ENCODE measurements around the gene STYK1.
"Not testable (repeated sequence)": the region's sequence is repeated elsewhere in the genome, so short reads cannot be mapped to it uniquely, and the experiment has no call there.

STYK1 gene

DNA sequence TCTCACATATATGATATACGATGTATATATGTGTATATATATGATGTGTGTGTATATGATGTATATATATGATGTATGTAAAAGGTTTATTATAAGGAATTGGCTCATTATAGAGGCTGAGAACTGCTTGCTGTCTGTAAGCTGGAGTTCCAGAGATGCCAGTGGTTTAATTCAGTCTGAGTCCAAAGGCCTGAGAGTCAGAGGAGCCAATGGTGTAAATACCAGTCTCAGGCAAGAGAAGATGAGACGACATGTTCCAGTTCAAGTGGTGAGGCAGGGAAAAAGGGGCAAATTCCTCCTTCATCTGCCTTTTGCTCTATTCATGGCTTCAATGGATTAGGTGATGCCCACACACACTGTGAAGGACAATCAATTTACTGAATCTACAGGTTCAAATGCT, 17.1 kb upstream of the STYK1 start:
- DNase-seq (ENCODE audit: low read depth in 2 of 2), result no peak

DNA sequence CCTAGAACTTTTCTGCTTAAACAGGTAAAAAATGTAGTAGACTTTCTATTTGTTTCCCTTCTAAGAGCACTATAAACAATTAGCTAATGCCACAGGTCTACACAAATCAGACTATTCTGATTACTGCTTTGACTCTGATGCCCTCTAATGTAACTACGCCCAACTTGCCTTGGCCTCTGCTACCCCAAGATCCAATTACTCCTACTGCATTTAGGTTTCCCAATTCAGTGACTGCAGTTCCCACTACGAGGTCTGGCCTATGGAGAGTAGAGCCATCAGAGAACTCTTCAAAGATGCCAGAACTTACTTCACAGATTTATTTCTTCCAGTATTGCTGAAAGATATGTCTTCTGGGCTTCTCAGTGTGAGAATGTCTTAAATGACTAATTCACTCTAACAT, 15.3 kb upstream of the STYK1 start:
- DNase-seq (ENCODE audit: low read depth in 2 of 2), result no peak

DNA sequence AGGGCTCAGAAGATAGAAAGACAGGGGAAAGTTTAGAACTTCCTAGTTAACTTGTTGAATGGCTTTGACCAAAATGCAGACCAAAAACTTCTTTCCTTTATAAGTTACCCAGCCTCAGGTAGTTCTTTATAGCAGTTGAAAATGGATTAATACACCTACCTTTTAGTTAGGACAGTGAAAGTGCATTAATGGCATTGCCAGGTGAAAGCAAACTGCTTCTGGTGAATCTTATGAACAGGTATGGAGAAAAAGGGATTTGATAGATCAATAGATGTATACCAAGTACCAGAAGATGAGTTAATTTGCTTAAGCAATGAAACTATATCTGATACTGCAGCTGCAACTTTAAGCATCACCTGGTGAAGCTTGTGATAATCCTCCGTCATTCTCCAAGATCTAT, 14.2 kb upstream of the STYK1 start:
- DNase-seq (ENCODE audit: low read depth in 2 of 2), result no peak

DNA sequence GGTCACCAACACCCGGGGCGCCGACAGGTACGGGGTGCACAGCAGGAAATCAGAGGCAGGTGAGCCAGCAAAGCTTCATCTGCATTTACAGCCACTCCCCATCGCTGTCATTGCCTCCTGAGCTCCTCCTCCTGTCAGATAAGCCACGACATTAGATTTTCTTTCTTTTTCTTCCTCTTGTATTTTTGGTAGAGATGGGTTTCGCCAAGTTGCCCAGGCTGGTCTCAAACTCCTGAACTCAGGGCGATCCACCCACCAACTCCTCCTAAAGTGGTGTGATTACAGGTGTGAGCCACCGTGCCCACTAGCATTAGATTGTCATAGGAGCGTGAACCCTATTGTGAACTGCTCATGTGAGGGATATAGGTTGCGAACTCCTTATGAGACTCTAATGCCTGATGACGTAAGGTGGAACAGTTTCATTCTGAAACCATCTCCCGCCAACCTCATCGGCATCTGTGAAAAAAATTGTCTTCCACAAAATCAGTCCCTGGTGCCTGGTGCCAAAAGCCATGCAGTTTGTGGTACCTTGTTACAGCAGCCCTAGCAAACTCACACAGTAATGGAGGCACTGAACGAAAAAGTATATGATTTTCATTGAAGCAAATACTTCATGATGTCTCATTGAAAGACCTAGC, 1.5 kb downstream of the STYK1 start:
- peak in 1 of 2 donors; percentile 9 for DNase-seq (ENCODE audit: low read depth in 2 of 2)

DNA sequence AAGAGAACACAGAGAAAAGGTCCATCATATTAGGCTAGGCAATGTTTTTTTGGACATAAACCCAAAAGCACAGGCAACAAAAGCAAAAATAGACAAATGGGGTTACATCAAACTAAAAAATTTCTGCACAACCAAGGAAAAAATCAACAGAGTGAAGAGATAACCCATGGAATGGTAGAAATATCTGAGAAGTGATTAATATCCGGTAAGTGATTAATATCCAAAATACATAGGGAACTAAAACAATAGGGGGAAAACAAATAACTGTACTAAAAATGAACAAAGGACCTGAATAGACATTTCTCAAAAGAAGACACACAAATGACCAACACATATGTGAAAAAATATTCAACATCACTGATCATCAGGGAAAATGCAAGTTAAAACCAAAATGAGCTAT, 4.3 kb downstream of the STYK1 start:
- DNase-seq (ENCODE audit: low read depth in 2 of 2), result no peak

DNA sequence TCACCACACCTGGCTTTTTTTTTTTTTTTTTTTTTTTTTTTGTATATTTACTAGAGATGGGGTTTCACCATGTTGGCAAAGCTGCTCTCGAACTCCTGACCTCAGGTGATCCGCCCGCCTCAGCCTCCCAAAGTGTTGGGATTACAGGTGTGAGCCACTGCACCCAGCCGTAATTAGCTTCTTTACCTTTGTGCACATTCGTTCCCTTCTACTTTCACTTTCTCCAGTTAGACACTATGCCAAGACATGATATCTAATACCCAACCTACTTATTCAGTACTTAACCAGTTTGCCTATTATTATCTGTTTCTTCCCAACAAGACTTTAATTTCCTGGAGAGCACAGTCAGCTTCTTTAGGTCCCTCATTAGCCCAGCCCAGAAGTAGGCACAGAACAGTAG, 5.3 kb downstream of the STYK1 start:
- no peak for DNase-seq (ENCODE audit: low read depth in 2 of 2)

DNA sequence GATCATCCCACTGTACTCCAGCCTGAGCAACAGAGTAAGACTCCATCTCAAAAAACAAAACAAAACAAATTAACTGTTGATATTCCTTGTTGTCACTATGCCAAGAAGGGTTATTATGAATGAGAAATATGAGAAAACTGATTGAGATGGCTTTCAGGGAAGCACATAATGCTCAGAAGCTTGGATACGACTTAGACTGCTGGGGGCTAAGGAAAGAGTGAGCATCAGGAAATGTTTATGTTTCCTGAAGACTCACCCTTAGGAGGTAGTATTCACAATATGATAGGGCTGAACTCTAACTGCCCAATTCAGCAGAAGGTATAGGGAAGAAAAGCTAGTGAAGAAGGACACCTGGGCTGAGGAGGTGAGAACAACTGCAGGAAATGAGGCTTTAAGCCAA, 6.3 kb downstream of the STYK1 start:
- DNase-seq (ENCODE audit: low read depth in 2 of 2), result no peak

DNA sequence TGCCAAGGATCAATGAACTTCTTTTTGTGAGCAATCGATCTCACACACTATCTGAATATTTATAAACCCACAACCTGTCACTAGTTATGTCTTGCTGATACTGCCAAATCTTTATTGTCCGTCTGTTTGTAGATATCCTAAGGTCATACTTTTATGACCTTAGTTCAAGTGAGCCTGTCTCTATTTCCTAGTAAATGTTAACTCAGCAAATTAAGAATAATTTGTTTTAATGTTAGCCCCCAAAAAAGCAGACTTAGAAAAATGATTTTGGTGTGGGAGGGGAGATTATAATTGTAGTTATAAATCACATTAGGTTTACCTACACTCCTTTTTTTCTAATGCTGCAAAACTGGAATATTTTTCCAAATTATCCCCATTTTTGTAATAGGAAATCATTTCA, 9.4 kb downstream of the STYK1 start:
- no peak for DNase-seq (ENCODE audit: low read depth in 2 of 2)

DNA sequence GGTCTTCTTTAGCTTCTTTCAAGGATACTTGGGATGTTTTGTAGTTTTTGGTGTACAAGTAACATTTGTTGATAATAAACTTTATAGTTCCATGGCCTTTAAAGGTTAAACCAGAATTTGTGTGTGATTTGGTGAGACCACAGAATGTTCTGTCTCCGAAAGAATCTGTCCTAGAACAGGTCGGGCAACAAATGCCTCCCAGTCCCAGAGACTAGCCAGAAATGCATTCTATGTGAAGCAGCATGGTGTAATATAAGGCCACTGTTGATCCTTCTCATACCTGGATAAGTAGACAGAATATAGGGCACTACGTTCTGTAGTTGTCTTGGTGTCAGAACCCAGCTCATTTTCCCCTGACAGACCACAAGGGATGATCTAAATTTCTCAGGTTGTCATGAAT, 10.0 kb downstream of the STYK1 start:
- DNase-seq (ENCODE audit: low read depth in 2 of 2), result no peak

DNA sequence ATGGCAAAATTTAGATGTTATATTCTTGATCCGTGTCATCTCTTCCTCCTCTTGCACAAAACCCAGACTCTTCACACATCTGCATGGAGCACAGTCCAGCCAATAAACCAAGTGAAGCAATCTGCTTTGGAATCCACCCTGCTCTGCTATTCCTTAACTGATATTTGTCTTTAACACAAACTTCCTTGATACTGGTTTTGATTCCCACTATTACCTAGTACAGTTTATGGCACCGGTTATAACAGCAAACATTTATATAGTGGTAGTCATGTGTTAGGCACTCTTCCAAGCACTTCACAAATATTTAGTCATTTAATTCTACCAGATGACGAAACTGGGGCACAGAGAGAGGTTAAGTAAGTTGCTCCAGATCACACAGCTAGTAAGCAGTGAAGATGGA, 12.5 kb downstream of the STYK1 start:
- no peak for DNase-seq (ENCODE audit: low read depth in 2 of 2)

DNA sequence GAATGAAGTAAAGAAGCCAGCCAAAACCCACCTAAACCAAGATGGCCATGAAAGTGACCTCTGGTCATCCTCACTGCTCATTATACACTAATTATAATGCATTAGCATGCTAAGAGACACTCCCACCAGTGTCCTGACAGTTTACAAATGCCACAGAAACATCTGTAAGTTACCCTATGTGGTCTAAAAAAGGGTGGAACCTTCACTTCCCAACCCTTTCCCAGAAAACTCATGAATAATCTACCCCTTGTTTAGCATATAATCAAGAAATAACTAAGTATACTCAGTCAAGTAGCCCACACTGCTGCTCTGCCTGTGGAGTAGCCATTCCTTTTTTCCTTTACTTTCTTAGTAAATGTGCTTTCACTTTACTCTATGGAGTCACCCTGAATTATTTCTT, 19.8 kb downstream of the STYK1 start:
- DNase-seq (ENCODE audit: low read depth in 2 of 2), result no peak

DNA sequence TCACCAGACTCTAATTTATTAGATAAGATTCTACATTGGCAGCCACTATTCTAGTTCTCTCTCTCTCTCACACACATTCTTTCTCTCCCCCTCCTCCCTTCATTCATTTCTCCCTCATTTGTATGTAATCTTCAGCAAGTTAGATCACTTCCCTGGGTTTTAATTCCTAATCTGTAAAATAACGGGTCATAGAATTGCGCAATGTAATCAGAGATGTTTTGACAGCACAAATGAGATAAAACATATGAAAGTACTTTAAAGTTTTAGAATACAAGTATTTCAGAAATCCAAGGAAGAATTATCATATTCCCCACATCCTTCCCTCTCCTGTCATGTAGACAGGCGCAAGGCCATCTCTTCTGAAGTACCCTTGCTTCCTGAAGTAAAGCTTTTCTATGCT, 21.7 kb downstream of the STYK1 start:
- DNase-seq (ENCODE audit: low read depth in 2 of 2), result no peak

DNA sequence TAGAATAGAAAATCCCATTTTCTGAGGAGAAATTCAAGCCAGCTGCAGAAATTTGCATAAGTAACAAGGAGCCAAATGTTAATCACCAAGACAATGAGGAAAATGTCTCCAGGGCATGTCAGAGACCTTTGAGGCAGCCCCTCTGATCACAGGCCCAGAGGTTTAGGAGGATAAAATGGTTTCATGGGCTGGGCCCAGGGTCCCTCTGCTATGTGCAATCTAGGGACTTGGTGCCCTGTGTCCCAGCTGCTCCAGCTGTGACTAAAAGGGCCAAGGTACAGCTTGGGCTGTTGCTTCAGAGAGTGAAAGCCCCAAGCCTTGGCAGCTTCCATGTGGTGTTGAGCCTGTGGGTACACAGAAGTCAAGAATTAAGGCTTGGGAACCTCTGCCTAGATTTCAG, 27.3 kb downstream of the STYK1 start:
- DNase-seq (ENCODE audit: low read depth in 2 of 2), result not testable (repeated sequence)

DNA sequence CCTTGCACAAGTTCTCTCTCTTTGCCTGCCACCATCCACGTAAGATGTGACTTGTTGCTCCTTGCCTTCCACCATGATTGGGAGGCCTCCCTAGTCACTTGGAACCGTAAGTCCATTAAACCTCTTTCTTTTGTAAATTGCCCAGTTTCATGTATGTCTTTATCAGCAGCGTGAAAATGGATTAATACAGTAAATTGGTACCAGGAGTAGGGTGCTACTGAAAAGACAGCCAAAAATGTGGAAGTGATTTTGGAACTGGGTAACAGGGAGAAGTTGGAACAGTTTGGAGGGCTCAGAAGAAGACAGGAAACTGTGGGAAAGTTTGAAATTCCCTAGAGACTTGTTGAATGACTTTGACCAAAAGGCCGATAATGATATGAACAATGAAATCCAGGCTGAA, 27.9 kb downstream of the STYK1 start:
- no peak for DNase-seq (ENCODE audit: low read depth in 2 of 2)

DNA sequence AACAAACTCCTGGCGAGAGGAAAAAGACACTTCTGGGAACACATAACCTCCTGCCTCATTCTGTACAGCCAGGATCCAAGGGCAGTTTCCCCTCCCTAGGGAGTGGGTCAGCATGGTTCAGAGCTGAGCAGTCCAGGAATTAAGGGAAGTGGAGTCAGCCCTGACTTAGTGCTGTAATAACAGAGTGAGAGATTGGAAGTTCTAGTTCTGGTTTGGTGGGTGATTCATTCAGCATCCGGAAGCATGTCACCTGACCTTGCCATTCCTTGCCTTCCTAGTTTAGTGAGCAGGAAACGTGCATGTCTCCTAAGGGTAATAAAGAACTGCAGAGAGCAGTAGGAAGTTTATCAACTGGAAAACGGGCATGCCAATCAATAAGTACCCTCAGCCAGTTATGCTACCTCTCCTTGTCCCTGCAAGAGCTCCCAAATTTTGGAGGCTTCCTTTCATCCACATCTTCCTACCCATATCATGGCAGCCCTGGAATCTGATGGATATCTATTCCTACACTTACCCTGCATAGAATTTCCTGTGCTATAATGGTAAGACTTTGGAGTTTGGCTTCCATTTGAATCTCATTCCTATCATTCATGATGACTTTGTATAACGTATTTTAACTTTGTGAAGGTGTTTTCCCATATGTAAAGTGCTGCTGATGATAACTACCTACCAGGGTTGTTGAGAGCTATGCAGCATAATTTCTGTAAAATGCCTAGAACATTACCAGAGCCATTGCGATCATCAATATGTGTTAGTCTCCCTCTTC, 31.9 kb downstream of the STYK1 start:
- DNase-seq (ENCODE audit: low read depth in 2 of 2), result no peak

DNA sequence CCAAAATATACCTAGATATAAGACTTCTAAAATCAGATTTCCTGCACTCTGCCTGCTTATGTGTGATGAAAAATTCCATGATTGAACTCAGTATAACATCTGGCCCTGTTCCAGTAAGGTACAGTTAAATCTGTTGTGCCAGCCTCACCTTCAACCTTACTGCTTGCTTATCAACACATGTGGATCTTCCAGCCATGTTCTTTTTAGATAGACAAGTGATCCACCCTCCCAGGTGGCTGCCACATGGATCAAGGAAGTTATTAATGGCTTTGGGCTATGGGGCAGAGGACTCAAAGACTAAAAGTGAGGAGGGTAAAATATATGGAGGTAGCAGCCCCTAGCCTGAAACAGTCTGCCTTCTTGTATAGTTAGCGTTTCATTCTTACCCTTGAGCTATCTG, 35.1 kb downstream of the STYK1 start:
- no peak for DNase-seq (ENCODE audit: low read depth in 2 of 2)

DNA sequence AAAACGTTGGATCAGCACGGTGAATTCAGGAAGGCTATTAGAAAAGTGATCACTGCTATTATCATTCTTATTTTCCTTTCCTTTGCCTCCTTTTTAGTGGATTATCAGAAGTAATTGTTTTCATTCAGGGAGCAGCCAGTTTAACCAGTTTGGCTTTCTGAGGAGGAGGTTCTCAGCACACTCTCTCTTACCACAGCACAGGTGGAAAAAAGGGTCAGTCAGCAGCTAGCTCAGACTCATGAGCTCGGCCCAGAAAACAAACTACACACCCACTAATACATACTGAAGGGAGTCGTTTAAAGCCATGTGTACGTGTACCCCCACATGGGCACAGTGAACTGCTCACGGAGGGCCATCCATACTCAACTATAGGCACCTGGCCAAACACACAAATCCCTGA, 37.2 kb downstream of the STYK1 start:
- DNase-seq (ENCODE audit: low read depth in 2 of 2), result no peak

DNA sequence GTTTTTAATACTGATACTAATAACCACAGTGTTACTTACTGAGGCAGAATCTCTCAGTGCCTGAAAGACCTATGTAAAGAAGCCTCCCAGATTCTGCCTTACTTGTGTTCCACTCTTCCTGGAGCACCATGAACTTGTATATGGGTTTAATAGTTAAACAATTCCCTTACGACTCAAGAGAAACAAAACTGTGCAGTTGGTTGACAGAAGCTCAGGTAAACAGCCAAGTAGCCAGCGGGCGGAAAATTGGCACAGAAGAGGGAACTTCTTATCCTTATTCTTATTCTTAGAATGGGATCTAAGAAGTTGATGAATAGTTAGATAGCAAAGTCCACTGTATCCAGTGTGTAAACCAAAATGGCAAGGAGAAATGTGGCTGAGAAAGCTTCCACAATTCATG, 37.7 kb downstream of the STYK1 start:
- no peak for DNase-seq (ENCODE audit: low read depth in 2 of 2)

DNA sequence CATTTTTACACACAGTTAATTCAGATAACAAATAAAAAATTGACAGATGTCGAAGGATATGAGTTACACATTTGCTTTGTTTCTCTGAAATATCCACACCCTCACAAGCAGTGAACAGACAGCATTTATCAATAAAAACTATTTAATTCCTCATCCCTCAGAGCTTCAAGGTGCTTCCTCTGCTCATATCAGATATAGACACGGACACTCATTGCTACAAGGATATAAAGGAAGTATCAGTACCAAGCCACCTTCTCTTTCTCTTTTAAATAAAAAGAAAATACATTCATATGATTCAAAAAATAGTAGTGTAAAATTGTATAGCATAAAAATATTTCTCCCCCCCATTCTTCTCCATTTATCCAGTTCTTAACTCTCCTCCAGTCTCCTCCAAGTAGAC, 38.5 kb downstream of the STYK1 start:
- no peak for DNase-seq (ENCODE audit: low read depth in 2 of 2)

DNA sequence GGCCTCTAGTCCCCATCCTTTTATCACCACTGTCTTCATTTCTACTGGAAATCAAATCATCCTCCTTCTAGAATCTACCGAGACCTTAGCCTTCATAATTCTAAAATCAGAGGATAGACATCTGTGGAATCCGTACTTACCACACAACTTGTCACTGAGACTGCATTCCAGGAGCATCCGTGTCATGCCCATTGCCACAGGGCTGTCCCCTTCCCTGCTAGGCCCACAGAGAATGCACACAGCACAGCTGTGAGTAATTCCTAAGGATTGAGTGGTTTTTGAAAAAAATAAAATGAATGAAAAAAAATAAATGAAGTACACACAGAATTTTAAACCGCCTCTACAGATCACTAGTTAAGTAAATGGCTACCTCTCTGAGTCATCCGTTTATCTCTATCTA, 39.4 kb downstream of the STYK1 start:
- DNase-seq (ENCODE audit: low read depth in 2 of 2), result no peak

DNA sequence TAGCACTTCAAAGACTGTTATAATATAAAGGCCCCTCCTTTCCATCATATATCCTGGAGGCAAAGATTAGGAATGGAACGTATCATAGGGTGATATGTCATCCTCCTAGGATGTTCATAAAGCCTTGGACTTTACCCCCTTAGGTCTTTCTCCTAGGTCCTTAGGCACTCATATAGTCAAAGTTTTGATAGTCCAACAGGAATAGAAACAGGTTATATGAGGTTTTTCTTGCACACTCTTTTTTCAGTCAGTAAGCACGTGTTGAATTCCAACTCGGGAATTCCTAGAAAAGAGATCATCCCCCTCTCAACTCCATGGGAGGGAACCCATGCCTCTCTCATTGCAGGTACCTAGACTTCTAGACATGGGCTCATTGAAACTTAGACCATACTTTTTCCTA, 40.3 kb downstream of the STYK1 start:
- DNase-seq (ENCODE audit: low read depth in 2 of 2), result no peak

DNA sequence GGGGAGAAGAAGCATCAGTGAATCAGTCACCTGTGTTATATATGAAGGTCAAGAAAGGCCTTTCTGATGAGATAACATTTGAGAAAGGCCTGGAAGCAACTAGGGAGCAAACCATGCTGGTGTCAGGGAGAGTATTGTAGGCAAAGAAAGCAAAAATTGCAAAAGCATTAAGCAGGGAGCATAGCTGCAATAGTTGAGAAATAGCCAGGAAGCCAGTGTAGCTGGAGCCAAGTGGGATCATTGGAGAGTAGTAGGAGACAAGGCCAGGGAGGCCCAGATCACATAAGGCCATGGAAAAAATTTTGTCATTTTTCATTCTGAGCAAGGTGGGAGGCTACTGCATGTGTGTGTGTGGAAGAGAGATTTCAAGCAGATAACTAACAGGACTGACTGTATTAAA, 41.6 kb downstream of the STYK1 start:
- DNase-seq (ENCODE audit: low read depth in 2 of 2), result no peak

DNA sequence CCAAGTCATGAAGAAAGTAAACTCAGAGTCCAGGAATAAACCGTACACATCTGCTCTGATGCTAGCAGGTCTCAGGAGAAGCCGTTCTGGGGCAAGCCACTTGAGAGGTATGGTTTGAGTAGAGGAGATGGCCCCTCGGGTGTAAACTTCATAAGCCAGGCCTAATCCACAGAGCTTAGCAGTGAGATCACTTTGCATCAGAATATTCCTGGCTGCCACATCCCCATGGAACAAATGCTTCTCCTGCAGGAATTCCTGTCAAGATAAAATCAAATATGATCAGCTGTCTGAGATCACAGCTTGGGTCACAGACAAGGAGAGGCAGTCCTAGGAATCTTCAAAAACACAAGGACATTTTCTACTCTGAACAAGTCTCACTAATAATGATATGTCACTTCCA, 49.2 kb downstream of the STYK1 start:
- no peak for DNase-seq (ENCODE audit: low read depth in 2 of 2)

DNA sequence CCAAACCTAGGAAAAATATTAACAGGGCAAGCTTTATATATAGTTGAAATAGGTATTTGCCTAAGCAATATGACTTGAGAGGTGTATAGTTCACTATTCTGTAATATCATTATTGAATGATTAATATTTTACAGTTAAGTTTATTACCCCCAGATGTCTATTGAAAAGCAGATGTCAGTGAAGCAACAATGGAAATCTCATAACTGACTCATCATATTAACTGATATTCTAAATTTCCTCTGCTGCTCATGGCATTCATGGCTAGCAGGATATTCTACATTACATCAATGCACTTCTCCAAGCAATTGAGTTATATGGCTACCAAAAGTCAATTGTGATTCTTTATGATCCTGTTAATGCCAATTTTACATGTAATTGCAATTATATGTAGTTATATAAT, 50.7 kb downstream of the STYK1 start:
- no peak for DNase-seq (ENCODE audit: low read depth in 2 of 2)
